ENCODE results near the gene DAG1.

DAG1 gene

GRCh38 chr3:49500205-49500731 is 30.2 kb downstream of the DAG1 start:
- no peak for TF ChIP-seq CTCF (IDR thresholded peaks at IDR 0.05; ENCODE audit: poor library complexity, severe bottlenecking)
- ATAC-seq (ENCODE audit: low read depth), result peak; percentile 46
- Histone ChIP-seq H3K36me3 (ENCODE audit: low read depth) (no peaks in the 10 kb centered on the region), H3K4me3 (ENCODE audit: severe bottlenecking) (no peak overlapping the region), H3K27me3 (ENCODE audit: insufficient read depth, poor library complexity, severe bottlenecking) (no peaks in the 10 kb centered on the region), H3K4me1 (ENCODE audit: insufficient read depth, poor library complexity, severe bottlenecking) (peaks cover 19% of the 10 kb centered on the region), H3K9me3 (ENCODE audit: severe bottlenecking) (no peaks in the 10 kb centered on the region), H3K27ac (ENCODE audit: poor library complexity, severe bottlenecking) (peak overlapping the region; percentile 91)
- DNase-seq (ENCODE audit: low spot score), result no peak

GRCh38 chr3:49500732-49501609 is 30.9 kb downstream of the DAG1 start:
- H3K27me3 ChIP-seq (ENCODE audit: insufficient read depth, poor library complexity, severe bottlenecking), result no peaks in the 10 kb centered on the region
- TF ChIP-seq CTCF (IDR thresholded peaks at IDR 0.05; ENCODE audit: poor library complexity, severe bottlenecking), result no peak
- H3K4me3 ChIP-seq (ENCODE audit: severe bottlenecking), result no peak overlapping the region
- H3K27ac ChIP-seq (ENCODE audit: poor library complexity, severe bottlenecking), result peak overlapping the region; percentile 91
- peaks cover 19% of the 10 kb centered on the region for H3K4me1 ChIP-seq (ENCODE audit: insufficient read depth, poor library complexity, severe bottlenecking)
- H3K36me3 ChIP-seq (ENCODE audit: low read depth), result no peaks in the 10 kb centered on the region
- no peaks in the 10 kb centered on the region for H3K9me3 ChIP-seq (ENCODE audit: severe bottlenecking)
- ATAC-seq (ENCODE audit: low read depth) (peak; percentile 94), DNase-seq (ENCODE audit: low spot score) (peak; percentile 88)

GRCh38 chr3:49501842-49502241 is 31.8 kb downstream of the DAG1 start:
- peak overlapping the region; percentile 91 for H3K27ac ChIP-seq (ENCODE audit: poor library complexity, severe bottlenecking)
- H3K4me3 ChIP-seq (ENCODE audit: severe bottlenecking), result no peak overlapping the region
- ATAC-seq (ENCODE audit: low read depth), result no peak
- no peak for TF ChIP-seq CTCF (IDR thresholded peaks at IDR 0.05; ENCODE audit: poor library complexity, severe bottlenecking)
- no peaks in the 10 kb centered on the region; the same call in 1 of the 2 replicates for H3K36me3 ChIP-seq (ENCODE audit: low read depth)
- no peak for DNase-seq (ENCODE audit: low spot score)
- no peaks in the 10 kb centered on the region for H3K27me3 ChIP-seq (ENCODE audit: insufficient read depth, poor library complexity, severe bottlenecking)
- no peaks in the 10 kb centered on the region for H3K9me3 ChIP-seq (ENCODE audit: severe bottlenecking)
- H3K4me1 ChIP-seq (ENCODE audit: insufficient read depth, poor library complexity, severe bottlenecking), result peaks cover 19% of the 10 kb centered on the region

GRCh38 chr3:49506906-49507305 is 36.8 kb downstream of the DAG1 start:
- no peak for ATAC-seq (ENCODE audit: low read depth)
- H3K9me3 ChIP-seq (ENCODE audit: severe bottlenecking), result no peaks in the 10 kb centered on the region
- no peaks in the 10 kb centered on the region for H3K27me3 ChIP-seq (ENCODE audit: insufficient read depth, poor library complexity, severe bottlenecking)
- DNase-seq (ENCODE audit: low spot score), result no peak
- H3K4me3 ChIP-seq (ENCODE audit: severe bottlenecking), result no peak overlapping the region
- H3K4me1 ChIP-seq (ENCODE audit: insufficient read depth, poor library complexity, severe bottlenecking), result peaks cover 4% of the 10 kb centered on the region
- TF ChIP-seq CTCF (IDR thresholded peaks at IDR 0.05; ENCODE audit: poor library complexity, severe bottlenecking), result no peak
- no peak overlapping the region for H3K27ac ChIP-seq (ENCODE audit: poor library complexity, severe bottlenecking)
- peaks cover 15% of the 10 kb centered on the region for H3K36me3 ChIP-seq (ENCODE audit: low read depth)
